Measurements from ENCODE around the gene MTA2. TPM values are rescaled to one million over a fixed set of nuclear protein-coding genes. Genes with fewer than 3 reads are reported as not detected.

The MTA2 gene
- total RNA-seq, 3 donors from 2014 or later = 61.3 to 92.8 (median 85.5) TPM

DNA sequence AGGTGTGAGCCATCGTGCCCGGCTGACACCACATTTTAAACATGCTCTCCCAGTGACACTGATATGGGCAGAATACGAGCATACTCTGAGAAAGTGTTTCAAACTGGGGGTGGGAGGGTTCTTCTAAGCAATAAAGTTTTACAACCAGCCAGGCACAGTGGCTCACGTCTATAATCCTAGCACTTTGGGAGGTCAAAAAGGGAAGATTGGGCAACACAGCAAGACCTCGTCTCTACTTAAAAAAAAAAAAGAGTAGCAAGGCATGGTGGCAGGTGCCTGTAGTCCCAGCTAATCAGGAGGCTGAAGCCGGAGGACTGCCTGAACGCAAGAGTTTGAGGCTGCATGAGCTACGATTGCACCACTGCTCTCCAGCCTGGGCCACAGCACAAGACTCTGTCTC, 42.6 kb upstream of the MTA2 start:
- TF ChIP-seq POLR2A (IDR thresholded peaks at IDR 0.05) = no peak
- no peak for TF ChIP-seq POLR2AphosphoS5 (IDR thresholded peaks at IDR 0.05)
- no peak for DNase-seq (ENCODE audit: low spot score in 2 of 2)
- Histone ChIP-seq H3K4me3 (no peak overlapping the region), H3K4me1 (peaks cover 5 to 10% of the 10 kb centered on the region in 2 donors), H3K9me3 (no peaks in the 10 kb centered on the region), H3K27me3 (no peaks in the 10 kb centered on the region), H3K36me3 (peaks cover 5% of the 10 kb centered on the region), H3K27ac (no peak overlapping the region)
- intact Hi-C loops (cut with DNase I; ENCODE audit: low total_unique reads) = no loop called here

DNA sequence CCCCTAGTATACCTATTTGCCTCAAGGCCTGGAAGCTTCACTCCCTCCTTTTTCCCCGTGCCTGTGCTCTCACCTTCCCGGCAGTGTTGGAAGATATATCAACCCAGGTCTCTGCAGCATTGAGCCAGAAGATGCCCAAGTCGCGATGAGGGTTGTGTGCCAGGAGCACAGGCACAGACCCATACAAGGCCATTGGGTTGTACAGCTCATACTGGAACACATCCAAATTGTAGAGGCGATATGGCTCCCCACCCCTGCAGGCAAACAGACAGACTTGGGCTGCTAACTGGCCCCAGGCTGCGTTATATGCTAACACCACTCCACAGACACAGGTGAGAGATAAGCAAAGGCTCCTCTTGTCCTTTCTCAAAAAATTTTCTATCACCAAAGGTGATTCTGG, 30.8 kb upstream of the MTA2 start:
- Histone ChIP-seq H3K4me3 (no peak overlapping the region), H3K36me3 (no peaks in the 10 kb centered on the region), H3K4me1 (no peaks in the 10 kb centered on the region), H3K9me3 (no peaks in the 10 kb centered on the region), H3K27ac (no peak overlapping the region), H3K27me3 (no peaks in the 10 kb centered on the region)
- TF ChIP-seq POLR2AphosphoS5 (IDR thresholded peaks at IDR 0.05) (no peak), POLR2A (IDR thresholded peaks at IDR 0.05) (no peak)
- TF ChIP-seq, protein P1, sequence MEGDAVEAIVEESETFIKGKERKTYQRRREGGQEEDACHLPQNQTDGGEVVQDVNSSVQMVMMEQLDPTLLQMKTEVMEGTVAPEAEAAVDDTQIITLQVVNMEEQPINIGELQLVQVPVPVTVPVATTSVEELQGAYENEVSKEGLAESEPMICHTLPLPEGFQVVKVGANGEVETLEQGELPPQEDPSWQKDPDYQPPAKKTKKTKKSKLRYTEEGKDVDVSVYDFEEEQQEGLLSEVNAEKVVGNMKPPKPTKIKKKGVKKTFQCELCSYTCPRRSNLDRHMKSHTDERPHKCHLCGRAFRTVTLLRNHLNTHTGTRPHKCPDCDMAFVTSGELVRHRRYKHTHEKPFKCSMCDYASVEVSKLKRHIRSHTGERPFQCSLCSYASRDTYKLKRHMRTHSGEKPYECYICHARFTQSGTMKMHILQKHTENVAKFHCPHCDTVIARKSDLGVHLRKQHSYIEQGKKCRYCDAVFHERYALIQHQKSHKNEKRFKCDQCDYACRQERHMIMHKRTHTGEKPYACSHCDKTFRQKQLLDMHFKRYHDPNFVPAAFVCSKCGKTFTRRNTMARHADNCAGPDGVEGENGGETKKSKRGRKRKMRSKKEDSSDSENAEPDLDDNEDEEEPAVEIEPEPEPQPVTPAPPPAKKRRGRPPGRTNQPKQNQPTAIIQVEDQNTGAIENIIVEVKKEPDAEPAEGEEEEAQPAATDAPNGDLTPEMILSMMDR (IDR thresholded peaks at IDR 0.05) = no peak
- intact Hi-C loops (cut with DNase I; ENCODE audit: low total_unique reads) = no loop called here
- DNase-seq (ENCODE audit: low spot score in 2 of 2) = no peak

DNA sequence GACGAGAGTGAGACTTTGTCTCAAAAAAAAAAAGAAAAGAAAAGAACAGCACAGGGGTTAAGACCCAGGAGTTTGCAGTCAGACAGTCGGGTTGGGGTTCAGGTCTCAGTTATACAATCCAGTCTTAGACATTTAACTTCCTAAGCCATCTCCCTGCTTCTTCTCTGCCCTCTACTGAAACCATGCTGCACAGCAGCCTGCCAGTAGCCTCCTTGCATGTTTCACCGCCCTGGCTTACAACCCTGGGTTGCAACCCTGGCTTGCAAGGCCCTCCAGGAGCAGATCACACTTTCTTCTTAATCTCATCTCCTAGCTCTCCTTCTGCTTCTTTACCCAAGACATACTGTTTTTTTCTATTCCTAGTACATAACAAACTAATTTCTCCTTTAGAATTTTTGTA, 26.0 kb upstream of the MTA2 start:
- no peaks in the 10 kb centered on the region for H3K4me1 ChIP-seq
- no peak overlapping the region for H3K27ac ChIP-seq
- no peak overlapping the region for H3K4me3 ChIP-seq
- no peak for DNase-seq (ENCODE audit: low spot score in 2 of 2)
- H3K27me3 ChIP-seq = no peaks in the 10 kb centered on the region
- H3K9me3 ChIP-seq = no peaks in the 10 kb centered on the region
- intact Hi-C loops (cut with DNase I; ENCODE audit: low total_unique reads) = no loop called here
- H3K36me3 ChIP-seq = peaks cover 9% of the 10 kb centered on the region
- TF ChIP-seq POLR2A (IDR thresholded peaks at IDR 0.05) = no peak
- TF ChIP-seq POLR2AphosphoS5 (IDR thresholded peaks at IDR 0.05) = no peak
- TF ChIP-seq, protein P1 (IDR thresholded peaks at IDR 0.05) = no peak

DNA sequence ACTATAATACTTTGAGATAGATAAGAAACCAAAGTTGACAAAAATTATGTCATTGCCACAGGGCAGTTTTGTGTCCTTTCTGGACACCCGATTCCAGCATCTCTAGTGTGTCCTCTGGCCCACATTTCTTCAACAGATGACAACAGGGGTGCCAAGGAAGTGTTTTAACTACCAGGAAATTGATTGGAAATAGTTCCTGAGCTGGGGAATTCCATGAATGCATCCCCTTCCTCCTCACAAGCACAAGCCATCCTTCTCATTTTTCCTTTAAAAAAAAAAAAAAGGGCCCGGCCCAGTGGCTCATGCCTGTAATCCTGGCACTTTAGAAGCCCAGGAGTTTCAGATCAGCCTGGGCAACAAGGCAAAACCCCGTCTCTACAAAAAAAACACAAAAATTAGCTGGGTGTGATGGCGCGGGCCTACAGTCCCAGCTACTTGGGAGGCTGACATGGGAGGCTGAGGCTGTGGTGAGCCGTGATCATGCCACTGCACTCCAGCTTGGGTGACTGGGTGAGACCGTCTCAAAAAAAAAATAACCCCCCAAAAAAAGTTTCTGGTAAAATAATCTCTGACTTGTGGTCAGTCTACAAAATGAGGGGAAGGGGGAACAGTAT, 20.9 kb upstream of the MTA2 start:
- H3K36me3 ChIP-seq = peaks cover 9% of the 10 kb centered on the region
- H3K4me3 ChIP-seq = peak overlapping the region; percentile 60 to 92 (median 81)
- intact Hi-C loops (cut with DNase I; ENCODE audit: low total_unique reads) = no loop called here
- peaks cover 3 to 7% of the 10 kb centered on the region in 2 donors for H3K4me1 ChIP-seq
- DNase-seq (ENCODE audit: low spot score in 2 of 2) = no peak
- no peak for TF ChIP-seq POLR2A (IDR thresholded peaks at IDR 0.05)
- TF ChIP-seq, protein P1 (IDR thresholded peaks at IDR 0.05) = no peak
- TF ChIP-seq POLR2AphosphoS5 (IDR thresholded peaks at IDR 0.05) = no peak
- no peaks in the 10 kb centered on the region for H3K9me3 ChIP-seq
- no peaks in the 10 kb centered on the region for H3K27me3 ChIP-seq
- peak overlapping the region; percentile 88 to 91 for H3K27ac ChIP-seq

DNA sequence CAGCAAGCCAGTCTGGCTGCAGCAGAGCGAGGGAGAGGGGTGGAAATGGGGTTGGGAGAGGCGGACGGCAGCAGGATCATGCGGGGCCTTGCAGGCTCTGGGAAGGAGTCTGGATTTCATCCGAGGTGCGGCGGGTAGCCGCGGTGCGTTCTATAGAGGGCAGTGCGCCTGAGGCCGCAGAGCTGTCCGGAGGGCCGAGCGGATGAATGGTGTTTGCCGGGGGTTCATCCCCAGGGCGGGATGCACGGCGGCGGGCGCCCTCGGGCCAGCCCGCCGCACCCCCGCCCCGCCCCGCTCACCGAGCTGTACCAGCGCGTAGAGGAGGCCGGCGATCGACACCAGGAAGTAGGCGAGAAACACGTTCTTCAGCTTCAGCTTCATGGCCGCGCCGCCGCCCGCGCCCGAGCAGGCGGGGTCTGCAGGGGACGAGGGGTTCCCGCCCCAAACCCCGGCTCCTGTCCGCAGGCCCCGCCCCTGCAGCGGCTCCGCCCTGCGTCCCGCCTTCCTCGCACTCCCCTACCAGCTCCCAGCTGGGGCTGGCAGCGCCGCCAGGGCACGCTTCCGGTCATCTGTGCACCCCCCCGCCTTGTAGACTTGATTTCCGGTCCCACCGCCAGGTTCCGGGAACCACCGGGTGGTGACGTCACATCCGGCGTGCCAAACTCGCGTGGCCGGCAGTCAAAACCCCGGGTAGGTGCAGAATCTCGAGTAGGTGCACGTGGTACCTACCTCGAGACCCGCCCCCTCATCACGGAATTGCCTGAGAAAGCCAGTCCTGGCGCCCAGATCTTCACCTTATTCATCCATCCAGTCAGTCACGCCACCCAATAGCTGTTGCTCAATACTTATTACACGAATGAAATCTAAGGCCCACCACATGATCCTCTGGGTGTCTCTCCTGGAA, 20.2 kb upstream of the MTA2 start, which contains the start of gene B3GAT3:
Gene B3GAT3, minus strand, starts transcription at position 420 of the 904 bp plus-strand sequence. Its CDS starts 39 bp downstream, at position 381.
- H3K27me3 ChIP-seq = no peaks in the 10 kb centered on the region
- H3K27ac ChIP-seq = peak within 1 kb of the TSS; percentile 88 to 91
- intact Hi-C loops (cut with DNase I; ENCODE audit: low total_unique reads) = no loop called here
- no peaks in the 10 kb centered on the region for H3K9me3 ChIP-seq
- peaks cover 3 to 7% of the 10 kb centered on the region in 2 donors for H3K4me1 ChIP-seq
- H3K4me3 ChIP-seq = peak within 1 kb of the TSS; percentile 60 to 92 (median 81)
- TF ChIP-seq, protein P1 (IDR thresholded peaks at IDR 0.05) = peak in 2 of 3 donors; percentile 19 to 38
- peak; percentile 56 for TF ChIP-seq POLR2A (IDR thresholded peaks at IDR 0.05)
- TF ChIP-seq POLR2AphosphoS5 (IDR thresholded peaks at IDR 0.05) = peak; percentile 84 to 99 (median 92)
- H3K36me3 ChIP-seq = peaks cover 9% of the 10 kb centered on the region
- DNase-seq (ENCODE audit: low spot score in 2 of 2) = peak; percentile 99
